C4-2B (cell line): ENCODE data around the gene SGK2.

Experiments used
- CTCF ChIP-seq: fragments of 450-650 bp; conservative IDR thresholded peaks from 2 replicates; pipeline ENCODE4 v1.5.1; 2017; ENCODE audit warnings: mild to moderate bottlenecking
- ZFX ChIP-seq: fragments of 450-650 bp; IDR thresholded peaks from 2 replicates; pipeline ENCODE4 v1.6.1; 2017

DNA sequence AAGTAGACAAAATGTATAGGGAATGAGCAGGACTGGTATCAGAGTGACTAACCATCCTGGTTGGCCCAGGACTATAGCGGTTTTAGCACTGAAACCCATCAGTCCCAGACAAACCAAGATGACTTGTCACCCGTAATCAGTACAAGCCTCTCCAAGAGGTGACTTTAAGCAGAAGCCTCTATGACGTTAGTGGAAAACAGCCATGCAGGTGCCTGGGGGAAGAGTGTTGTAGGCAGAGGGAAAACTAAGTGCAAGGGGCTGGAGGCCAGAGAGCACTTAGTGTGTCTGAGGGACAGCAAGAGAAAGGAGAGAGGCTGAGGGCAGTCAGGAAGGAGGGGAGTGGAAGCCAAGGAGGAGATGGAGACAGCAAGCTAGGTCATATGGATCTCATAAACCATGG, 2.1 kb downstream of the SGK2 start:
- TF ChIP-seq CTCF, result no peak
- no peak for TF ChIP-seq ZFX
